CD4-positive, alpha-beta memory T cell (primary cell): ENCODE data around the gene PRUNE2. TPM values are rescaled to one million over a fixed set of nuclear protein-coding genes. Genes with fewer than 3 reads are reported as not detected.

Source experiments
- CTCF ChIA-PET: fragments of 350-600 bp; sonication (Branson Sonifier 250); formaldehyde crosslinking; loops from one replicate; lab custom pipeline; 2021; ENCODE audit warnings: inconsistent platforms; ENCODE audit not compliant: partially characterized antibody; lab: Charles Lee
- POLR2A ChIA-PET: fragments of 350-600 bp; sonication (Branson Sonifier 250); formaldehyde crosslinking; loops from one replicate; lab custom pipeline; 2021; ENCODE audit not compliant: partially characterized antibody; lab: Charles Lee
- DNase-seq, 5 donors: peaks; one replicate each; pipeline versions ENCODE4 v3.0.0 to v3.0.0-alpha.2; 2020 to 2022; ENCODE audit warnings: mixed read lengths in 1 of 5
- H3K27ac ChIP-seq: one replicate; pipeline ENCODE4 v1.7.0; 2013; ENCODE audit warnings: low read depth, low read length
- H3K27me3 ChIP-seq: 2 replicates; pipeline ENCODE4 v1.7.0; 2013; ENCODE audit warnings: mild to moderate bottlenecking, low read length, moderate library complexity; ENCODE audit not compliant: insufficient read depth
- H3K36me3 ChIP-seq: 2 replicates; pipeline ENCODE4 v1.7.0; 2013; ENCODE audit warnings: mild to moderate bottlenecking, low read length, moderate library complexity; ENCODE audit not compliant: insufficient read depth
- H3K4me1 ChIP-seq: 2 replicates; pipeline ENCODE4 v1.7.0; 2013; ENCODE audit warnings: mild to moderate bottlenecking, low read length, moderate library complexity; ENCODE audit not compliant: insufficient read depth
- H3K4me3 ChIP-seq, 2 donors: one replicate each; pipeline ENCODE4 v1.7.0; 2013; ENCODE audit warnings: low read length in 2 of 2, mild to moderate bottlenecking in 1 of 2
- H3K9me3 ChIP-seq, 2 donors: one replicate each; pipeline ENCODE4 v1.7.0; 2013; ENCODE audit warnings: low read length in 2 of 2, control low read depth in 1 of 2; ENCODE audit not compliant: control insufficient read depth in 1 of 2
- H3K27ac Mint-ChIP-seq, 7 donors: one replicate each; pipeline ENCODE4 v1.8.0; 2020 to 2021; ENCODE audit warnings: mixed read lengths in 7 of 7, mild to moderate bottlenecking in 6 of 7, inconsistent platforms in 3 of 7, moderate library complexity in 3 of 7
- H3K27me3 Mint-ChIP-seq, 2 donors: one replicate each; pipeline ENCODE4 v1.8.0; 2020 to 2021; ENCODE audit warnings: mixed read lengths in 2 of 2
- H3K36me3 Mint-ChIP-seq, 2 donors: one replicate each; pipeline ENCODE4 v1.8.0; 2020 to 2021; ENCODE audit warnings: mixed read lengths in 2 of 2, inconsistent platforms in 1 of 2, mild to moderate bottlenecking in 1 of 2
- H3K4me1 Mint-ChIP-seq, 4 donors: one replicate each; pipeline ENCODE4 v1.8.0; 2020 to 2021; ENCODE audit warnings: mixed read lengths in 4 of 4, mild to moderate bottlenecking in 1 of 4
- H3K4me3 Mint-ChIP-seq, 8 donors: one replicate each; pipeline ENCODE4 v1.8.0; 2020 to 2021; ENCODE audit warnings: mixed read lengths in 8 of 8, mild to moderate bottlenecking in 7 of 8, moderate library complexity in 6 of 8, inconsistent platforms in 3 of 8
- H3K9me3 Mint-ChIP-seq, 8 donors: one replicate each; pipeline ENCODE4 v1.8.0; 2020 to 2021; ENCODE audit warnings: mixed read lengths in 8 of 8, mild to moderate bottlenecking in 5 of 8, inconsistent platforms in 3 of 8, moderate library complexity in 1 of 8
- intact Hi-C: fragments of 100-400 bp; cut with micrococcal nuclease; formaldehyde crosslinking; loops from one replicate; pipeline ENCODE4 v1.15.1; 2023
- polyA plus RNA-seq, 2 donors: library from polyadenylated mRNA; unstranded; fragments of 300-500 nt; fragmentation: Illumina TruSeq; gene quantifications; one replicate each; pipeline ENCODE4 v1.2.3, GENCODE V29; 2021
- total RNA-seq, 2 experiments: library from RNA; stranded (reverse); gene quantifications; one replicate each; pipeline ENCODE4 v1.2.3, GENCODE V29; 2021

PRUNE2 gene
- total and polyA plus RNA-seq, 4 experiments from 2014 or later, result 0.22 to 0.42 TPM; not detected in 2

GRCh38 chr9:76592091-76592973 is 313.6 kb downstream of the PRUNE2 start:
- Mint-ChIP-seq H3K36me3 (no peaks in the 10 kb centered on the region), H3K4me1 (peaks cover 0 to 7% (median 2%) of the 10 kb centered on the region in 4 donors), H3K27me3 (peaks cover 0 to 4% of the 10 kb centered on the region in 2 donors), H3K9me3 (peaks cover 0 to 2% (median 0%) of the 10 kb centered on the region in 8 donors), H3K4me3 (no peak overlapping the region), H3K27ac (no peak overlapping the region)
- no peaks in the 10 kb centered on the region for H3K27me3 ChIP-seq
- H3K36me3 ChIP-seq, result no peaks in the 10 kb centered on the region
- H3K27ac ChIP-seq, result no peak overlapping the region
- intact Hi-C loops, result no loop called here
- H3K4me1 ChIP-seq, result no peaks in the 10 kb centered on the region
- no peaks in the 10 kb centered on the region for H3K9me3 ChIP-seq
- no peak for DNase-seq
- ChIA-PET CTCF (no interaction called here), POLR2A (interaction anchor here (0.6 kb wide), 2 partner anchors 128 to 236 kb away, joined by 3 to 4 read pairs; no protein-coding TSS in a partner anchor)
- H3K4me3 ChIP-seq, result no peak overlapping the region

GRCh38 chr9:76591256-76591950 is 314.5 kb downstream of the PRUNE2 start:
- intact Hi-C loops, result no loop called here
- Mint-ChIP-seq H3K9me3 (peaks cover 0 to 2% (median 0%) of the 10 kb centered on the region in 8 donors), H3K27ac (no peak overlapping the region), H3K27me3 (peaks cover 0 to 4% of the 10 kb centered on the region in 2 donors), H3K4me1 (peaks cover 0 to 7% (median 2%) of the 10 kb centered on the region in 4 donors), H3K36me3 (no peaks in the 10 kb centered on the region), H3K4me3 (no peak overlapping the region)
- H3K4me3 ChIP-seq, result no peak overlapping the region
- H3K27me3 ChIP-seq, result no peaks in the 10 kb centered on the region
- no peaks in the 10 kb centered on the region for H3K4me1 ChIP-seq
- DNase-seq, result no peak
- H3K27ac ChIP-seq, result no peak overlapping the region
- ChIA-PET POLR2A (no interaction called here), CTCF (no interaction called here)
- no peaks in the 10 kb centered on the region for H3K9me3 ChIP-seq
- no peaks in the 10 kb centered on the region for H3K36me3 ChIP-seq

GRCh38 chr9:76588316-76588715 is 317.6 kb downstream of the PRUNE2 start:
- no peaks in the 10 kb centered on the region for H3K27me3 ChIP-seq
- Mint-ChIP-seq H3K27me3 (no peaks in the 10 kb centered on the region), H3K4me1 (peaks cover 0 to 7% (median 2%) of the 10 kb centered on the region in 4 donors), H3K36me3 (no peaks in the 10 kb centered on the region), H3K4me3 (no peak overlapping the region), H3K9me3 (no peaks in the 10 kb centered on the region), H3K27ac (no peak overlapping the region)
- no peak for DNase-seq
- no peak overlapping the region for H3K27ac ChIP-seq
- ChIA-PET POLR2A (no interaction called here), CTCF (no interaction called here)
- H3K9me3 ChIP-seq, result no peaks in the 10 kb centered on the region
- no peaks in the 10 kb centered on the region for H3K36me3 ChIP-seq
- no peak overlapping the region for H3K4me3 ChIP-seq
- intact Hi-C loops, result no loop called here
- no peaks in the 10 kb centered on the region for H3K4me1 ChIP-seq

- H3K9me3 Mint-ChIP-seq, result no peaks in the 10 kb centered on the region
- Histone ChIP-seq H3K4me3 (no peak overlapping the region), H3K9me3 (no peaks in the 10 kb centered on the region), H3K27ac (no peak overlapping the region), H3K4me1 (no peaks in the 10 kb centered on the region), H3K27me3 (no peaks in the 10 kb centered on the region), H3K36me3 (no peaks in the 10 kb centered on the region)
- no peaks in the 10 kb centered on the region for H3K36me3 Mint-ChIP-seq
- H3K27me3 Mint-ChIP-seq, result no peaks in the 10 kb centered on the region
- no peak overlapping the region for H3K4me3 Mint-ChIP-seq
- intact Hi-C loops, result no loop called here
- H3K4me1 Mint-ChIP-seq, result no peaks in the 10 kb centered on the region
- CTCF ChIA-PET, result no interaction called here
- no peak for DNase-seq
- H3K27ac Mint-ChIP-seq, result no peak overlapping the region
- POLR2A ChIA-PET, result no interaction called here
Measured at GRCh38 chr9:76586390-76587314, 319.3 kb downstream of the PRUNE2 start.

- intact Hi-C loops, result no loop called here
- CTCF ChIA-PET, result interaction anchor here (0.6 kb wide), 1 partner anchor 138 kb away, joined by 3 read pairs; no protein-coding TSS in a partner anchor
- H3K36me3 ChIP-seq, result no peaks in the 10 kb centered on the region
- no peak overlapping the region for H3K4me3 Mint-ChIP-seq
- POLR2A ChIA-PET, result no interaction called here
- no peak overlapping the region for H3K27ac ChIP-seq
- H3K27me3 Mint-ChIP-seq, result no peaks in the 10 kb centered on the region
- no peaks in the 10 kb centered on the region for H3K27me3 ChIP-seq
- no peaks in the 10 kb centered on the region for H3K4me1 Mint-ChIP-seq
- no peak overlapping the region for H3K4me3 ChIP-seq
- H3K27ac Mint-ChIP-seq, result no peak overlapping the region
- no peaks in the 10 kb centered on the region for H3K9me3 ChIP-seq
- no peaks in the 10 kb centered on the region for H3K4me1 ChIP-seq
- no peaks in the 10 kb centered on the region for H3K9me3 Mint-ChIP-seq
- H3K36me3 Mint-ChIP-seq, result no peaks in the 10 kb centered on the region
- no peak for DNase-seq
Measured at GRCh38 chr9:76585487-76586389, 320.2 kb downstream of the PRUNE2 start.

GRCh38 chr9:76583256-76583655 is 322.7 kb downstream of the PRUNE2 start:
- H3K27ac ChIP-seq, result no peak overlapping the region
- Mint-ChIP-seq H3K27ac (no peak overlapping the region), H3K27me3 (no peaks in the 10 kb centered on the region), H3K36me3 (no peaks in the 10 kb centered on the region), H3K4me3 (no peak overlapping the region), H3K4me1 (peaks cover 0 to 4% (median under 1%) of the 10 kb centered on the region in 4 donors), H3K9me3 (no peaks in the 10 kb centered on the region)
- intact Hi-C loops, result no loop called here
- H3K4me1 ChIP-seq, result no peaks in the 10 kb centered on the region
- ChIA-PET CTCF (no interaction called here), POLR2A (no interaction called here)
- no peaks in the 10 kb centered on the region for H3K27me3 ChIP-seq
- H3K9me3 ChIP-seq, result no peaks in the 10 kb centered on the region
- H3K4me3 ChIP-seq, result no peak overlapping the region
- no peaks in the 10 kb centered on the region for H3K36me3 ChIP-seq
- no peak for DNase-seq
